ENCODE measurements around the gene GPR4. TPM values are rescaled to one million over a fixed set of nuclear protein-coding genes. Genes with fewer than 3 reads are reported as not detected.

The GPR4 gene
- total RNA-seq, 4 donors from 2014 or later, result 0.49 to 2.4 (median 1.6) TPM

GRCh38 chr19:45608948-45609347, 6.9 kb upstream of the GPR4 start:
- peaks cover 17% of the 10 kb centered on the region for H3K4me1 ChIP-seq
- TF ChIP-seq POLR2AphosphoS5 (IDR thresholded peaks at IDR 0.05) (no peak), POLR2A (IDR thresholded peaks at IDR 0.05) (no peak)
- H3K4me3 ChIP-seq, result no peak overlapping the region
- no peaks in the 10 kb centered on the region for H3K9me3 ChIP-seq
- DNase-seq (ENCODE audit: low spot score in 2 of 2), result no peak
- H3K36me3 ChIP-seq, result peaks cover 54% of the 10 kb centered on the region
- H3K27me3 ChIP-seq, result no peaks in the 10 kb centered on the region
- no peak overlapping the region for H3K27ac ChIP-seq
- 92% methylated on average over 6 of the region's 6 CpGs for WGBS

GRCh38 chr19:45607071-45608029, 5.3 kb upstream of the GPR4 start:
- Histone ChIP-seq H3K36me3 (peaks cover 40% of the 10 kb centered on the region), H3K27me3 (peaks cover 10% of the 10 kb centered on the region), H3K4me3 (peak overlapping the region; percentile 35), H3K4me1 (peaks cover 16% of the 10 kb centered on the region), H3K9me3 (no peaks in the 10 kb centered on the region), H3K27ac (no peak overlapping the region)
- TF ChIP-seq POLR2A (IDR thresholded peaks at IDR 0.05) (no peak), POLR2AphosphoS5 (IDR thresholded peaks at IDR 0.05) (no peak), CTCF (IDR thresholded peaks at IDR 0.05) (peak; percentile 77 to 89)
- 15% methylated on average over 23 of the region's 28 CpGs for WGBS
- peak; percentile 79 to 83 for DNase-seq (ENCODE audit: low spot score in 2 of 2)

- Histone ChIP-seq H3K27ac (no peak overlapping the region), H3K4me1 (peaks cover 45% of the 10 kb centered on the region), H3K27me3 (peaks cover 70% of the 10 kb centered on the region), H3K9me3 (no peaks in the 10 kb centered on the region), H3K36me3 (no peaks in the 10 kb centered on the region), H3K4me3 (peak overlapping the region; percentile 44)
- DNase-seq (ENCODE audit: low spot score in 2 of 2), result no peak
- no peak for TF ChIP-seq CTCF (IDR thresholded peaks at IDR 0.05)
- TF ChIP-seq POLR2A (IDR thresholded peaks at IDR 0.05), result no peak
- no peak for TF ChIP-seq EP300 (IDR thresholded peaks at IDR 0.05)
- TF ChIP-seq POLR2AphosphoS5 (IDR thresholded peaks at IDR 0.05), result no peak
- 6% methylated on average over 7 of the region's 10 CpGs for WGBS
These were observed 897 bp downstream of the GPR4 start for GRCh38 chr19:45601115-45601514.

GRCh38 chr19:45600340-45600885, 1.6 kb downstream of the GPR4 start:
- WGBS, result 32% methylated on average over 5 of the region's 5 CpGs
- DNase-seq (ENCODE audit: low spot score in 2 of 2), result no peak
- no peaks in the 10 kb centered on the region for H3K9me3 ChIP-seq
- H3K4me1 ChIP-seq, result peaks cover 45% of the 10 kb centered on the region
- no peaks in the 10 kb centered on the region for H3K36me3 ChIP-seq
- H3K4me3 ChIP-seq, result no peak overlapping the region
- no peak for TF ChIP-seq POLR2AphosphoS5 (IDR thresholded peaks at IDR 0.05)
- H3K27ac ChIP-seq, result no peak overlapping the region
- H3K27me3 ChIP-seq, result peaks cover 75% of the 10 kb centered on the region

GRCh38 chr19:45599286-45599685, 2.7 kb downstream of the GPR4 start:
- Histone ChIP-seq H3K36me3 (no peaks in the 10 kb centered on the region), H3K4me1 (peaks cover 45% of the 10 kb centered on the region), H3K9me3 (no peaks in the 10 kb centered on the region), H3K27ac (no peak overlapping the region), H3K27me3 (peaks cover 83% of the 10 kb centered on the region), H3K4me3 (no peak overlapping the region)
- TF ChIP-seq POLR2A (IDR thresholded peaks at IDR 0.05), result no peak
- TF ChIP-seq POLR2AphosphoS5 (IDR thresholded peaks at IDR 0.05), result no peak
- TF ChIP-seq EP300 (IDR thresholded peaks at IDR 0.05), result no peak
- TF ChIP-seq CTCF (IDR thresholded peaks at IDR 0.05), result no peak
- 21% methylated on average over 13 of the region's 13 CpGs for WGBS
- DNase-seq (ENCODE audit: low spot score in 2 of 2), result no peak

GRCh38 chr19:45598267-45599001, 3.6 kb downstream of the GPR4 start:
- 4% methylated on average over 14 of the region's 22 CpGs for WGBS
- Histone ChIP-seq H3K4me3 (peak overlapping the region; percentile 30), H3K4me1 (peaks cover 45% of the 10 kb centered on the region), H3K27me3 (peaks cover 83% of the 10 kb centered on the region), H3K27ac (peak overlapping the region; percentile 8), H3K9me3 (no peaks in the 10 kb centered on the region), H3K36me3 (no peaks in the 10 kb centered on the region)
- no peak for DNase-seq (ENCODE audit: low spot score in 2 of 2)
- TF ChIP-seq CTCF (IDR thresholded peaks at IDR 0.05) (no peak), EP300 (IDR thresholded peaks at IDR 0.05) (no peak)
